Measurements from ENCODE around the gene OR52H1.

DNA sequence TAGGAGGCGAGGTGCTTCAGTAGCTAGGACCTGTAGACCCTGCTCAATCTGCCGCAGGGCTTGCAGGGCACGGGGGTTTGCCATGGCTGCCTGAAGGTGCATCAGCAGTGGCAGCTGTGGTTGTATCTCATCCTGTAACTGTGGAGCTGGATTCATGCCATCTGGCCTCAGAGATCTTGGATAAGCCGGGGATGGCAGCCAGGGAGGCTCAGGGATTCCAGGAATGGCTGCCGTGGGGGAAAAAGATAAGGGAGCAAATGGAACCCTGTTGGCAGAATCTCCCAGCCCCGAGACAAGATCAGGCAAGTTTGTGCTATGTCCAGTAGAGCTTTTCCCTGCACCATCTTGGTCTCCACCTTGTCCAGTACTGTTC lies 40.4 kb downstream of the OR52H1 start:
- TF ChIP-seq, protein P1, sequence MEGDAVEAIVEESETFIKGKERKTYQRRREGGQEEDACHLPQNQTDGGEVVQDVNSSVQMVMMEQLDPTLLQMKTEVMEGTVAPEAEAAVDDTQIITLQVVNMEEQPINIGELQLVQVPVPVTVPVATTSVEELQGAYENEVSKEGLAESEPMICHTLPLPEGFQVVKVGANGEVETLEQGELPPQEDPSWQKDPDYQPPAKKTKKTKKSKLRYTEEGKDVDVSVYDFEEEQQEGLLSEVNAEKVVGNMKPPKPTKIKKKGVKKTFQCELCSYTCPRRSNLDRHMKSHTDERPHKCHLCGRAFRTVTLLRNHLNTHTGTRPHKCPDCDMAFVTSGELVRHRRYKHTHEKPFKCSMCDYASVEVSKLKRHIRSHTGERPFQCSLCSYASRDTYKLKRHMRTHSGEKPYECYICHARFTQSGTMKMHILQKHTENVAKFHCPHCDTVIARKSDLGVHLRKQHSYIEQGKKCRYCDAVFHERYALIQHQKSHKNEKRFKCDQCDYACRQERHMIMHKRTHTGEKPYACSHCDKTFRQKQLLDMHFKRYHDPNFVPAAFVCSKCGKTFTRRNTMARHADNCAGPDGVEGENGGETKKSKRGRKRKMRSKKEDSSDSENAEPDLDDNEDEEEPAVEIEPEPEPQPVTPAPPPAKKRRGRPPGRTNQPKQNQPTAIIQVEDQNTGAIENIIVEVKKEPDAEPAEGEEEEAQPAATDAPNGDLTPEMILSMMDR (IDR thresholded peaks at IDR 0.05): no peak
- TF ChIP-seq POLR2A (IDR thresholded peaks at IDR 0.05): no peak
